ENCODE data around the gene RSRC1. TPM values are rescaled to one million over a fixed set of nuclear protein-coding genes. Genes with fewer than 3 reads are reported as not detected.

Gene RSRC1
- total RNA-seq, 1 donor from 2014 or later = 80.5 TPM

GRCh38 chr3:158369279-158369678 lies 259.4 kb downstream of the RSRC1 start:
- Mint-ChIP-seq H3K27me3 (ENCODE audit: insufficient read depth, low read depth) (peaks cover 3% of the 10 kb centered on the region), H3K27ac (no peak overlapping the region), H3K9me3 (peaks cover 15% of the 10 kb centered on the region), H3K4me1 (peaks cover 12% of the 10 kb centered on the region), H3K36me3 (peaks cover 3% of the 10 kb centered on the region), H3K4me3 (no peak overlapping the region)
- Histone ChIP-seq H3K27me3 (no peaks in the 10 kb centered on the region), H2AFZ (replicated peaks) (no peak overlapping the region), H3K79me2 (ENCODE audit: low read depth) (no peaks in the 10 kb centered on the region), H3K4me1 (peaks cover 10% of the 10 kb centered on the region), H3K4me2 (no peak overlapping the region), H4K20me1 (ENCODE audit: low read depth) (no peaks in the 10 kb centered on the region), H3K9ac (no peak overlapping the region), H3K36me3 (no peaks in the 10 kb centered on the region), H3F3A (ENCODE audit: low read depth) (peaks cover 10% of the 10 kb centered on the region), H3K27ac (no peak overlapping the region), H3K9me3 (ENCODE audit: low read depth) (no peaks in the 10 kb centered on the region), H3K4me3 (no peak overlapping the region)
- TF ChIP-seq EZH2 (IDR thresholded peaks at IDR 0.05) = no peak
- TF ChIP-seq EZH2phosphoT487 (IDR thresholded peaks at IDR 0.05) = no peak
- TF ChIP-seq CTCF (IDR thresholded peaks at IDR 0.05) = no peak
- DNase-seq (ENCODE audit: low spot score) = no peak

- no peaks in the 10 kb centered on the region for H3K36me3 Mint-ChIP-seq
- no peaks in the 10 kb centered on the region for H3K79me2 ChIP-seq (ENCODE audit: low read depth)
- H3K9me3 Mint-ChIP-seq = no peaks in the 10 kb centered on the region
- H3K4me2 ChIP-seq = no peak overlapping the region
- H4K20me1 ChIP-seq (ENCODE audit: low read depth) = no peaks in the 10 kb centered on the region
- no peaks in the 10 kb centered on the region for H3K27me3 ChIP-seq
- no peak overlapping the region for H3K4me3 ChIP-seq
- no peak for TF ChIP-seq EZH2 (IDR thresholded peaks at IDR 0.05)
- TF ChIP-seq EZH2phosphoT487 (IDR thresholded peaks at IDR 0.05) = no peak
- no peak for TF ChIP-seq CTCF (IDR thresholded peaks at IDR 0.05)
- H3K27ac ChIP-seq = no peak overlapping the region
- no peak overlapping the region for H3K4me3 Mint-ChIP-seq
- H3F3A ChIP-seq (ENCODE audit: low read depth) = no peaks in the 10 kb centered on the region
- no peaks in the 10 kb centered on the region for H3K36me3 ChIP-seq
- H3K27me3 Mint-ChIP-seq (ENCODE audit: insufficient read depth, low read depth) = no peaks in the 10 kb centered on the region
- peaks cover 6% of the 10 kb centered on the region for H3K4me1 Mint-ChIP-seq
- H3K27ac Mint-ChIP-seq = no peak overlapping the region
- no peak for DNase-seq (ENCODE audit: low spot score)
- H3K4me1 ChIP-seq = no peaks in the 10 kb centered on the region
- no peaks in the 10 kb centered on the region for H3K9me3 ChIP-seq (ENCODE audit: low read depth)
- H2AFZ ChIP-seq (replicated peaks) = no peak overlapping the region
- H3K9ac ChIP-seq = no peak overlapping the region
These were observed 269.6 kb downstream of the RSRC1 start for GRCh38 chr3:158379517-158379916.

GRCh38 chr3:158381262-158381868 lies 271.5 kb downstream of the RSRC1 start:
- TF ChIP-seq CTCF (IDR thresholded peaks at IDR 0.05) (no peak), EZH2phosphoT487 (IDR thresholded peaks at IDR 0.05) (no peak), EZH2 (IDR thresholded peaks at IDR 0.05) (no peak)
- Histone ChIP-seq H3K27ac (no peak overlapping the region), H3K4me1 (no peaks in the 10 kb centered on the region), H3K9me3 (ENCODE audit: low read depth) (no peaks in the 10 kb centered on the region), H3K27me3 (no peaks in the 10 kb centered on the region), H3K36me3 (no peaks in the 10 kb centered on the region), H2AFZ (replicated peaks) (no peak overlapping the region), H3K79me2 (ENCODE audit: low read depth) (no peaks in the 10 kb centered on the region), H3K4me2 (no peak overlapping the region), H3K9ac (no peak overlapping the region), H3F3A (ENCODE audit: low read depth) (no peaks in the 10 kb centered on the region), H3K4me3 (no peak overlapping the region), H4K20me1 (ENCODE audit: low read depth) (no peaks in the 10 kb centered on the region)
- Mint-ChIP-seq H3K4me3 (no peak overlapping the region), H3K4me1 (peaks cover 6% of the 10 kb centered on the region), H3K27me3 (ENCODE audit: insufficient read depth, low read depth) (no peaks in the 10 kb centered on the region), H3K27ac (no peak overlapping the region), H3K36me3 (no peaks in the 10 kb centered on the region), H3K9me3 (no peaks in the 10 kb centered on the region)
- DNase-seq (ENCODE audit: low spot score) = no peak

Data from neural progenitor cell (in vitro differentiated cells).